AG04450 (cell line): Measurements from ENCODE around the gene IFT57. TPM values are rescaled to one million over a fixed set of nuclear protein-coding genes. Genes with fewer than 3 reads are reported as not detected.
"Not testable (repeated sequence)": the region's sequence is repeated elsewhere in the genome, so short reads cannot be mapped to it uniquely, and the experiment has no call there.

ENCODE experiments used
- CTCF ChIA-PET: fragments of 300-600, 350-600 bp; formaldehyde crosslinking; extraction: SDS; loops from one replicate; lab custom pipeline; 2022; ENCODE audit warnings: antibody characterized with exemption, inconsistent platforms; lab: Charles Lee
- POLR2A ChIA-PET: fragments of 350-600 bp; formaldehyde crosslinking; extraction: SDS; loops from one replicate; lab custom pipeline; 2021; ENCODE audit warnings: antibody characterized with exemption, inconsistent platforms; lab: Yijun Ruan, JAX
- DNase-seq: peaks from one replicate; pipeline ENCODE4 v3.0.0-alpha.2; 2011; ENCODE audit warnings: low read depth, low spot score
- H3K27ac ChIP-seq: one replicate; pipeline ENCODE4 v1.5.1; 2012; ENCODE audit warnings: low read depth, low read length, control low read depth
- H3K27me3 ChIP-seq: one replicate; pipeline ENCODE4 v1.6.0; 2012; ENCODE audit warnings: low read length; ENCODE audit not compliant: control insufficient read depth, insufficient read depth
- H3K4me3 ChIP-seq: 2 replicates; pipeline ENCODE4 v1.5.1; 2011; ENCODE audit warnings: mild to moderate bottlenecking, low read depth, low read length, control low read depth
- H3K9me3 ChIP-seq: 2 replicates; pipeline ENCODE4 v1.5.1; 2012; ENCODE audit warnings: low read length; ENCODE audit not compliant: control insufficient read depth, insufficient read depth
- polyA minus RNA-seq: library from RNA; depleted of rRNA, polyadenylated mRNA; stranded (reverse); fragments of >200 nt; gene quantifications from 2 replicates; pipeline ENCODE4 v1.2.3, GENCODE V29; 2011; rRNA and poly(A)+ RNA removed
- polyA plus RNA-seq: library from polyadenylated mRNA; depleted of rRNA; stranded (reverse); fragments of >200 nt; gene quantifications from 2 replicates; pipeline ENCODE4 v1.2.3, GENCODE V29; 2011; rRNA removed
- TF ChIP-seq, protein P1 (sequence below): IDR thresholded peaks from 2 replicates; pipeline ENCODE4 v1.5.1; 2011; ENCODE audit warnings: low read depth, low read length, control low read depth, inconsistent platforms

The IFT57 gene, protein sequence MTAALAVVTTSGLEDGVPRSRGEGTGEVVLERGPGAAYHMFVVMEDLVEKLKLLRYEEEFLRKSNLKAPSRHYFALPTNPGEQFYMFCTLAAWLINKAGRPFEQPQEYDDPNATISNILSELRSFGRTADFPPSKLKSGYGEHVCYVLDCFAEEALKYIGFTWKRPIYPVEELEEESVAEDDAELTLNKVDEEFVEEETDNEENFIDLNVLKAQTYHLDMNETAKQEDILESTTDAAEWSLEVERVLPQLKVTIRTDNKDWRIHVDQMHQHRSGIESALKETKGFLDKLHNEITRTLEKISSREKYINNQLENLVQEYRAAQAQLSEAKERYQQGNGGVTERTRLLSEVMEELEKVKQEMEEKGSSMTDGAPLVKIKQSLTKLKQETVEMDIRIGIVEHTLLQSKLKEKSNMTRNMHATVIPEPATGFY
- polyA plus RNA-seq: 62.6 and 84.0 TPM in 2 replicates
- 34.7 and 45.0 TPM in 2 replicates for polyA minus RNA-seq

- peak; percentile 93 for DNase-seq
- CTCF ChIA-PET: interaction anchor here (1.5 to 2.8 kb wide), 4 partner anchors 69 to 294 kb away, joined by 5 to 15 read pairs (median 10); no protein-coding TSS in a partner anchor
- no peaks in the 10 kb centered on the region for H3K9me3 ChIP-seq
- H3K27me3 ChIP-seq: no peaks in the 10 kb centered on the region
- H3K27ac ChIP-seq: peak within 1 kb of the TSS; percentile 71
- TF ChIP-seq, protein P1, sequence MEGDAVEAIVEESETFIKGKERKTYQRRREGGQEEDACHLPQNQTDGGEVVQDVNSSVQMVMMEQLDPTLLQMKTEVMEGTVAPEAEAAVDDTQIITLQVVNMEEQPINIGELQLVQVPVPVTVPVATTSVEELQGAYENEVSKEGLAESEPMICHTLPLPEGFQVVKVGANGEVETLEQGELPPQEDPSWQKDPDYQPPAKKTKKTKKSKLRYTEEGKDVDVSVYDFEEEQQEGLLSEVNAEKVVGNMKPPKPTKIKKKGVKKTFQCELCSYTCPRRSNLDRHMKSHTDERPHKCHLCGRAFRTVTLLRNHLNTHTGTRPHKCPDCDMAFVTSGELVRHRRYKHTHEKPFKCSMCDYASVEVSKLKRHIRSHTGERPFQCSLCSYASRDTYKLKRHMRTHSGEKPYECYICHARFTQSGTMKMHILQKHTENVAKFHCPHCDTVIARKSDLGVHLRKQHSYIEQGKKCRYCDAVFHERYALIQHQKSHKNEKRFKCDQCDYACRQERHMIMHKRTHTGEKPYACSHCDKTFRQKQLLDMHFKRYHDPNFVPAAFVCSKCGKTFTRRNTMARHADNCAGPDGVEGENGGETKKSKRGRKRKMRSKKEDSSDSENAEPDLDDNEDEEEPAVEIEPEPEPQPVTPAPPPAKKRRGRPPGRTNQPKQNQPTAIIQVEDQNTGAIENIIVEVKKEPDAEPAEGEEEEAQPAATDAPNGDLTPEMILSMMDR: no peak
- peak within 1 kb of the TSS; percentile 77 for H3K4me3 ChIP-seq
- POLR2A ChIA-PET: interaction anchor here (0.6 to 1.7 kb wide), 3 partner anchors 33 to 283 kb away, joined by 3 to 5 read pairs (median 3); no protein-coding TSS in a partner anchor
Measured at GRCh38 chr3:108221911-108222852, at the start of gene IFT57. IFT57 (minus strand) TSS chr3:108222424; CDS start chr3:108222322, 102 bp downstream.

GRCh38 chr3:108271626-108272025 is 49.4 kb upstream of the IFT57 start:
- ChIA-PET CTCF (no interaction called here), POLR2A (no interaction called here)
- H3K4me3 ChIP-seq: no peak overlapping the region
- H3K27me3 ChIP-seq: no peaks in the 10 kb centered on the region
- H3K9me3 ChIP-seq: no peaks in the 10 kb centered on the region
- no peak overlapping the region for H3K27ac ChIP-seq
- no peak for DNase-seq
- TF ChIP-seq, protein P1: no peak

DNA sequence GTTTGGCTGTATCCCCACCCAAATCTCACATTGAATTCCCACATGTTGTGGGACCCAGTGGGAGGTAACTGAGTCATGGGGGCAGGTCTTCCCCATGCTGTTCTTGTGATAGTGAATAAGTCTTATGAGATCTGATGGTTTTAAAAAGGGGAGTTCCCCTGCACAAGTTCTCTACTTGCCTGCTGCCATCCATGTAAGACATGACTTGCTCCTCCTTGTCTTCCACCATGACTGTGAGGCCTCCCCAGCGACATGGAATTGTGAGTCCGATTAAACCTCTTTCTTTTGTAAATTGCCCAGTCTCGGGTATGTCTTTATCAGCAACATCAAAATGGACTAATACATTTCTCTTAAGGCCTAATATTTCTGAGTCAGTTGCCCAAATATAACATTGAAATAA is 46.0 kb upstream of the IFT57 start:
- CTCF ChIA-PET: not testable (repeated sequence)

DNA sequence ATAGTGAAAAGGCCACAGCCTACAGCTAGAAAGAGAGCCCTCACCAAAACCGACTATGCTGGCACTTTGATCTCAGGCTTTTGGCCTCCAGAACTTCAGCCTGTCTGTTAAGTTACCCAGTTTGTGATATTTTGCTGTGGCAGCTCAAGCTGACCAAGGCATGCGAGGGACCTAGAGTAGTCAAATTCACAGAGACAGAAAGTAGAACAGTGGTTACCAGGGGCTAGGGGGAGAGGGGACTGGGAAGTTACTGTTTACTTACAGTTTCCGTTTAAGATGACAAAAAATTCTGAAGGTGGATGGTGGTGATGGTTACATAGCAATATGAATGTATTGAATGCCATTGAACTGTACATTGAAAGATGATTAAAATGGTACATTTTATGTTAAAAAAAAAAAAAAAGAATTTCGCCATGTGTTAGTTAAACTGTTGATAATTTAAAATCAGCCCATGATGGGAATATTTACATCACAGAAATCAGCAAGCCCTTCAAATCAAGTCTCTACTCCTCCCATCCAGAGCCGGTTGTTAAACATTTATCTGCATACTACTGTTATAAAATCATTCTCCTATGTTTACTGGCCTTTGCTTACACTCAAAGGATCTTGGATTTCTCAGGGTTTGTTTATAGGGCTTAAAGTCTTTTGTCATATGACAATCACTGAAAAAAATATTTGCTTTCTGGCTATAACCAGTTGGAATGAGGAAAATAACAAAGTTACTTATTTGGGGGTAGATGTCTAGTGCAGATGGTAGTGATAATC is 42.5 kb upstream of the IFT57 start:
- H3K9me3 ChIP-seq, H3K27me3 ChIP-seq, H3K27ac ChIP-seq, H3K4me3 ChIP-seq, CTCF ChIA-PET, DNase-seq, POLR2A ChIA-PET: not testable (repeated sequence)

More for the DNA sequence above, 46.0 kb upstream of the IFT57 start:
- H3K27ac ChIP-seq, H3K27me3 ChIP-seq, H3K9me3 ChIP-seq, H3K4me3 ChIP-seq, POLR2A ChIA-PET, DNase-seq: not testable (repeated sequence)

GRCh38 chr3:108255131-108255530 is 32.9 kb upstream of the IFT57 start:
- ChIA-PET CTCF (no interaction called here), POLR2A (no interaction called here)
- no peak overlapping the region for H3K4me3 ChIP-seq
- no peaks in the 10 kb centered on the region for H3K9me3 ChIP-seq
- H3K27ac ChIP-seq: no peak overlapping the region
- no peaks in the 10 kb centered on the region for H3K27me3 ChIP-seq
- TF ChIP-seq, protein P1: no peak
- DNase-seq: no peak
